Colonic mucosa (tissue), 4 donors: ENCODE data around the gene OAS1. TPM values are rescaled to one million over a fixed set of nuclear protein-coding genes. Genes with fewer than 3 reads are reported as not detected.

Source experiments
- DNase-seq: peaks from one replicate; pipeline ENCODE4 v3.0.0-alpha.2; 2020
- H3K27ac ChIP-seq: fragments of 200-600 bp; one replicate; pipeline ENCODE4 v1.8.0; 2021
- H3K27me3 ChIP-seq: fragments of 200-600 bp; one replicate; pipeline ENCODE4 v1.8.0; 2021
- H3K36me3 ChIP-seq: fragments of 200-600 bp; one replicate; pipeline ENCODE4 v1.8.0; 2021
- H3K4me1 ChIP-seq: fragments of 200-600 bp; one replicate; pipeline ENCODE4 v1.8.0; 2021; ENCODE audit warnings: mild to moderate bottlenecking
- H3K4me3 ChIP-seq: fragments of 200-600 bp; one replicate; pipeline ENCODE4 v1.8.0; 2021
- H3K9ac ChIP-seq, 2 donors: one replicate each; pipeline ENCODE4 v1.7.0; 2013; ENCODE audit warnings: control low read depth in 2 of 2, low read depth in 2 of 2, low read length in 2 of 2
- H3K9me3 ChIP-seq: fragments of 200-600 bp; one replicate; pipeline ENCODE4 v1.8.0; 2021
- CTCF ChIP-seq: fragments of 200-600 bp; IDR thresholded peaks from one replicate; pipeline ENCODE4 v1.8.0; 2022; ENCODE audit warnings: antibody characterized with exemption, mild to moderate bottlenecking
- intact Hi-C: fragments of 100-400 bp; cut with DNase I; formaldehyde crosslinking; loops from one replicate; pipeline ENCODE4 v1.14.1; 2022
- total RNA-seq, 2 donors: library from RNA; stranded (reverse); fragmentation: NEBNext Ultra II Directional in 1 of 2; extraction: Animal tissue kit (Norgen Biotek cat#: 25700) in 1 of 2; gene quantifications; one replicate each; pipeline ENCODE4 v1.2.1, GENCODE V29; 2021
- donor health status: healthy.
- donor health status: DM: no; HTN: no; CAD: no.
- donor health status: DM: no; HTN: no; CAD: no.

OAS1 gene
- total RNA-seq, 2 donors from 2014 or later: 98.2 to 110 TPM

- Histone ChIP-seq H3K9me3 (no peaks in the 10 kb centered on the region), H3K9ac (no peak overlapping the region), H3K27me3 (peaks cover 3% of the 10 kb centered on the region), H3K4me1 (no peaks in the 10 kb centered on the region), H3K27ac (no peak overlapping the region), H3K4me3 (no peak overlapping the region), H3K36me3 (no peaks in the 10 kb centered on the region)
- no peak for TF ChIP-seq CTCF
- intact Hi-C loops: no loop called here
- DNase-seq: no peak
Observed at GRCh38 chr12:112885236-112885635, 21.5 kb upstream of the OAS1 start.

GRCh38 chr12:112887550-112887949 is 19.2 kb upstream of the OAS1 start:
- no peaks in the 10 kb centered on the region for H3K4me1 ChIP-seq
- no peak for TF ChIP-seq CTCF
- no peaks in the 10 kb centered on the region for H3K9me3 ChIP-seq
- DNase-seq: no peak
- H3K36me3 ChIP-seq: no peaks in the 10 kb centered on the region
- peaks cover 3% of the 10 kb centered on the region for H3K27me3 ChIP-seq
- H3K27ac ChIP-seq: no peak overlapping the region
- no peak overlapping the region for H3K4me3 ChIP-seq
- H3K9ac ChIP-seq: no peak overlapping the region
- intact Hi-C loops: no loop called here

- no peaks in the 10 kb centered on the region for H3K9me3 ChIP-seq
- H3K27ac ChIP-seq: no peak overlapping the region
- intact Hi-C loops: no loop called here
- no peaks in the 10 kb centered on the region for H3K27me3 ChIP-seq
- H3K4me3 ChIP-seq: no peak overlapping the region
- H3K36me3 ChIP-seq: no peaks in the 10 kb centered on the region
- TF ChIP-seq CTCF: no peak
- no peak for DNase-seq
- H3K4me1 ChIP-seq: no peaks in the 10 kb centered on the region
- no peak overlapping the region for H3K9ac ChIP-seq
Observed at GRCh38 chr12:112891093-112892024, 15.4 kb upstream of the OAS1 start.

GRCh38 chr12:112892856-112893255 is 13.9 kb upstream of the OAS1 start:
- Histone ChIP-seq H3K27ac (no peak overlapping the region), H3K27me3 (no peaks in the 10 kb centered on the region), H3K9ac (no peak overlapping the region), H3K9me3 (no peaks in the 10 kb centered on the region), H3K4me3 (no peak overlapping the region), H3K36me3 (no peaks in the 10 kb centered on the region), H3K4me1 (no peaks in the 10 kb centered on the region)
- DNase-seq: no peak
- intact Hi-C loops: no loop called here
- TF ChIP-seq CTCF: no peak

GRCh38 chr12:112894128-112894527 is 12.6 kb upstream of the OAS1 start:
- no peaks in the 10 kb centered on the region for H3K36me3 ChIP-seq
- no peaks in the 10 kb centered on the region for H3K4me1 ChIP-seq
- no peaks in the 10 kb centered on the region for H3K27me3 ChIP-seq
- no peak for DNase-seq
- TF ChIP-seq CTCF: no peak
- intact Hi-C loops: no loop called here
- no peak overlapping the region for H3K27ac ChIP-seq
- no peaks in the 10 kb centered on the region for H3K9me3 ChIP-seq
- H3K9ac ChIP-seq: no peak overlapping the region
- H3K4me3 ChIP-seq: no peak overlapping the region
